ENCODE measurements around the gene SUGCT.
"Not testable (repeated sequence)": the region's sequence is repeated elsewhere in the genome, so short reads cannot be mapped to it uniquely, and the experiment has no call there.

SUGCT gene

GRCh38 chr7:40643664-40644063, 508.9 kb downstream of the SUGCT start:
- no peak for DNase-seq

- DNase-seq: no peak
These were observed 509.8 kb downstream of the SUGCT start for GRCh38 chr7:40644454-40645188.

GRCh38 chr7:40645197-40645596, 510.4 kb downstream of the SUGCT start:
- no peak for DNase-seq

- no peak for DNase-seq
These were observed 511.9 kb downstream of the SUGCT start for GRCh38 chr7:40646717-40647116.

GRCh38 chr7:40647719-40648118, 512.9 kb downstream of the SUGCT start:
- peak; percentile 66 for DNase-seq

GRCh38 chr7:40649247-40649646, 514.4 kb downstream of the SUGCT start:
- no peak for DNase-seq

GRCh38 chr7:40650903-40651302, 516.1 kb downstream of the SUGCT start:
- not testable (repeated sequence) for DNase-seq

GRCh38 chr7:40654171-40654570, 519.4 kb downstream of the SUGCT start:
- no peak for DNase-seq

- no peak for DNase-seq
These were observed 520.6 kb downstream of the SUGCT start for GRCh38 chr7:40655426-40655825.

GRCh38 chr7:40656349-40656748, 521.5 kb downstream of the SUGCT start:
- no peak for DNase-seq

- DNase-seq: no peak
These were observed 523.9 kb downstream of the SUGCT start for GRCh38 chr7:40658729-40659128.

GRCh38 chr7:40659231-40659630, 524.4 kb downstream of the SUGCT start:
- no peak for DNase-seq

- peak; percentile 89 for DNase-seq
These were observed 538.5 kb downstream of the SUGCT start for GRCh38 chr7:40673285-40673684.

GRCh38 chr7:40674316-40674715, 539.5 kb downstream of the SUGCT start:
- DNase-seq: peak; percentile 51

GRCh38 chr7:40675741-40676140, 540.9 kb downstream of the SUGCT start:
- no peak for DNase-seq

- no peak for DNase-seq
These were observed 541.4 kb downstream of the SUGCT start for GRCh38 chr7:40676221-40676620.

- no peak for DNase-seq
These were observed 545.9 kb downstream of the SUGCT start for GRCh38 chr7:40680657-40681056.

GRCh38 chr7:40682696-40683095, 547.9 kb downstream of the SUGCT start:
- no peak for DNase-seq

- DNase-seq: no peak
These were observed 559.4 kb downstream of the SUGCT start for GRCh38 chr7:40694026-40694809.

- no peak for DNase-seq
These were observed 560.2 kb downstream of the SUGCT start for GRCh38 chr7:40694991-40695390.

- no peak for DNase-seq
These were observed 562.8 kb downstream of the SUGCT start for GRCh38 chr7:40697653-40698052.

- DNase-seq: peak; percentile 53
These were observed 563.6 kb downstream of the SUGCT start for GRCh38 chr7:40698214-40698920.

GRCh38 chr7:40698921-40699260, 564.1 kb downstream of the SUGCT start:
- DNase-seq: no peak

All from fibroblast of upper back skin (primary cell).